ENCODE results near the gene TRAPPC2L. TPM values are rescaled to one million over a fixed set of nuclear protein-coding genes. Genes with fewer than 3 reads are reported as not detected.

The TRAPPC2L gene
- total RNA-seq, 2 donors from 2014 or later = 23.7 to 38.9 TPM

DNA sequence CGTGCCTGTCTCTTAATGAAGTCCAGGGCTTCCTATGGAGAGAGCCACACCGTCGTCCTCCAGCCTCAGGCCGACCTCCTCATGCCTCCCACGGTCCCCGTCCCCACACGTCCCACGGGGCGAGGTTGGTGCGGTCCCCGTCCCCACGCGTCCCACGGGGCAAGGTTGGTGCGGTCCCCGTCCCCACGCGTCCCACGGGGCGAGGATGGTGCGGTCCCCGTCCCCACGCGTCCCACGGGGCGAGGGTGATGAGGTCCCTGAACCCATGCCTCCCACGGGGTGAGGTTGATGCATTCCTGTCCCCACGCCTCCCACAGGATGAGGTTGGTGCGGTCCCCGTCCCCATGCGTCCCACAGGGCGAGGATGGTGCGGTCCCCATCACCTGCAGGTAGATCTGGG, 21.1 kb upstream of the TRAPPC2L start:
- DNase-seq (ENCODE audit: low spot score) = no peak
- Histone ChIP-seq H3K4me1 (replicated peaks) (no peaks in the 10 kb centered on the region), H3K9me3 (no peaks in the 10 kb centered on the region), H3K27ac (no peak overlapping the region), H3K36me3 (peaks cover 0 to 7% of the 10 kb centered on the region in 2 donors), H3K4me3 (no peak overlapping the region), H3K27me3 (replicated peaks; ENCODE audit: insufficient read depth) (no peaks in the 10 kb centered on the region)
- intact Hi-C loops (cut with DNase I) = no loop called here
- WGBS = 94% methylated on average over 33 of the region's 33 CpGs
- TF ChIP-seq, protein P1, sequence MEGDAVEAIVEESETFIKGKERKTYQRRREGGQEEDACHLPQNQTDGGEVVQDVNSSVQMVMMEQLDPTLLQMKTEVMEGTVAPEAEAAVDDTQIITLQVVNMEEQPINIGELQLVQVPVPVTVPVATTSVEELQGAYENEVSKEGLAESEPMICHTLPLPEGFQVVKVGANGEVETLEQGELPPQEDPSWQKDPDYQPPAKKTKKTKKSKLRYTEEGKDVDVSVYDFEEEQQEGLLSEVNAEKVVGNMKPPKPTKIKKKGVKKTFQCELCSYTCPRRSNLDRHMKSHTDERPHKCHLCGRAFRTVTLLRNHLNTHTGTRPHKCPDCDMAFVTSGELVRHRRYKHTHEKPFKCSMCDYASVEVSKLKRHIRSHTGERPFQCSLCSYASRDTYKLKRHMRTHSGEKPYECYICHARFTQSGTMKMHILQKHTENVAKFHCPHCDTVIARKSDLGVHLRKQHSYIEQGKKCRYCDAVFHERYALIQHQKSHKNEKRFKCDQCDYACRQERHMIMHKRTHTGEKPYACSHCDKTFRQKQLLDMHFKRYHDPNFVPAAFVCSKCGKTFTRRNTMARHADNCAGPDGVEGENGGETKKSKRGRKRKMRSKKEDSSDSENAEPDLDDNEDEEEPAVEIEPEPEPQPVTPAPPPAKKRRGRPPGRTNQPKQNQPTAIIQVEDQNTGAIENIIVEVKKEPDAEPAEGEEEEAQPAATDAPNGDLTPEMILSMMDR (IDR thresholded peaks at IDR 0.05) = no peak

DNA sequence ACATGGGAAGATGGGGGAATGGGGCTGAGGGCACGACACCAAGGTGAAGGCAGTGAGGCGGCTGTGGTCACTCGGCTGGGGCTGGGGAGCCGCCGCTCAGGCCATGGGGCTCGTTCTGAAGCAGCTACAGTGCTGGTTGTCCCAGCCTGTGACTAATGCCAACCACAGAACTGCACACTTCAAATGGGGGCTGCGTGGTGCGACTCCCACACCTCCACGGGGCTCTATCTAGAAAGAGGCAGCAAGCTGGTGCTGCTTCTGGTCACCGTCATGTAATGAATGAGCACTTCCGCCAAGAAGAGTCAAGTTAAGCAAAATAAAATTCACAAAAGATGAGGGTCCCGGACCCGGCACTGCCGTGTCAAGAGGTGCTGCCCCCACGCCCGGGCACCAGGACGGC, 20.1 kb upstream of the TRAPPC2L start:
- Histone ChIP-seq H3K27ac (no peak overlapping the region), H3K4me1 (replicated peaks) (no peaks in the 10 kb centered on the region), H3K9me3 (no peaks in the 10 kb centered on the region), H3K4me3 (no peak overlapping the region), H3K27me3 (replicated peaks; ENCODE audit: insufficient read depth) (no peaks in the 10 kb centered on the region), H3K36me3 (peaks cover 0 to 7% of the 10 kb centered on the region in 2 donors)
- TF ChIP-seq, protein P1 (IDR thresholded peaks at IDR 0.05) = no peak
- no peak for TF ChIP-seq POLR2AphosphoS5 (IDR thresholded peaks at IDR 0.05)
- no peak for TF ChIP-seq POLR2A (IDR thresholded peaks at IDR 0.05)
- WGBS = 90% methylated on average over 17 of the region's 17 CpGs
- no peak for DNase-seq (ENCODE audit: low spot score)
- intact Hi-C loops (cut with DNase I) = no loop called here

DNA sequence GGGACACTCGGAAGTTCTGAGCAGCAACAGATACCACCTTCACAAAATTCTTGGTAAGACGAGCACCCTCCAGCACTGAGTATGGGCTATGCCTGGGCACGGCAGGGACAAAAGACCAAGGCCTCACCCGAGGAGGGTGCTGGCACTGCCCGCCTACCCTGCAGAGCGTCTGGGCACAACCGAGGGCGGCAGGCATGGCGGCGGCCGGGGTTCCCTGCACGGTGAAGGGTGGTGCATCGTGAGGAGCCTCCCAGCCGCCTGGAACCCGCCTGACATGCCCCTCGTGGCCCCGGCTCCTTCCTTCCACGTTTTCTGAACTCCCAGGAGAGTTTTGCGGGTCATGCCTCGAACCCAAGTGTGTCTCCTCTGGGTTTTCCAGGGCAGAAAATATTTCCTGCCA, 19.1 kb upstream of the TRAPPC2L start:
- no peak overlapping the region for H3K4me3 ChIP-seq
- intact Hi-C loops (cut with DNase I) = no loop called here
- no peaks in the 10 kb centered on the region for H3K9me3 ChIP-seq
- no peaks in the 10 kb centered on the region for H3K4me1 ChIP-seq (replicated peaks)
- TF ChIP-seq, protein P1 (IDR thresholded peaks at IDR 0.05) = no peak
- no peak for TF ChIP-seq POLR2AphosphoS5 (IDR thresholded peaks at IDR 0.05)
- no peak for TF ChIP-seq POLR2A (IDR thresholded peaks at IDR 0.05)
- 87% methylated on average over 15 of the region's 20 CpGs for WGBS
- no peaks in the 10 kb centered on the region for H3K27me3 ChIP-seq (replicated peaks; ENCODE audit: insufficient read depth)
- no peak for DNase-seq (ENCODE audit: low spot score)
- H3K36me3 ChIP-seq = peaks cover 0 to 7% of the 10 kb centered on the region in 2 donors
- H3K27ac ChIP-seq = no peak overlapping the region

DNA sequence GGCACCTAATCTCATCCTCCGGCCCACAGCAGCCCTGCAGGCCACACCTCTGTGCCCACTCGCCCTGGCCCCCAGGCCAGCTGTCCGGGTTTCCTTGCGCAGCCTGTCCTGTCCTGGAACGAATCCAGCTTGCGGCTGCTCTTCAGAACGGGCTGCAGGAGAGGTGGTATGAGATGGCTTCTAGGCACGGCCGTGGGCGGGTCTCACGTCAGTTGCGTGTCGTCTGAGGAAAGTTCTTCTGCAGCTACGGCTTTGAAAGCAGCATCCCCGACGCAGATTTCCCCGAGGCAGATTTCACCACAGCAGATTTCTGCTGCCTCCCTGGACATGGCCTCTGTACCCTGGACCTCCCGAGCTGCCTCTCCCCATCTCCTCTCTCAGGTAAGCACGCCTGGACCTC, 18.4 kb upstream of the TRAPPC2L start:
- 86% methylated on average over 19 of the region's 19 CpGs for WGBS
- Histone ChIP-seq H3K4me3 (no peak overlapping the region), H3K9me3 (no peaks in the 10 kb centered on the region), H3K27me3 (replicated peaks; ENCODE audit: insufficient read depth) (no peaks in the 10 kb centered on the region), H3K27ac (no peak overlapping the region), H3K36me3 (peaks cover 0 to 7% of the 10 kb centered on the region in 2 donors), H3K4me1 (replicated peaks) (no peaks in the 10 kb centered on the region)
- TF ChIP-seq POLR2A (IDR thresholded peaks at IDR 0.05) = no peak
- TF ChIP-seq, protein P1 (IDR thresholded peaks at IDR 0.05) = no peak
- DNase-seq (ENCODE audit: low spot score) = no peak
- intact Hi-C loops (cut with DNase I) = no loop called here

DNA sequence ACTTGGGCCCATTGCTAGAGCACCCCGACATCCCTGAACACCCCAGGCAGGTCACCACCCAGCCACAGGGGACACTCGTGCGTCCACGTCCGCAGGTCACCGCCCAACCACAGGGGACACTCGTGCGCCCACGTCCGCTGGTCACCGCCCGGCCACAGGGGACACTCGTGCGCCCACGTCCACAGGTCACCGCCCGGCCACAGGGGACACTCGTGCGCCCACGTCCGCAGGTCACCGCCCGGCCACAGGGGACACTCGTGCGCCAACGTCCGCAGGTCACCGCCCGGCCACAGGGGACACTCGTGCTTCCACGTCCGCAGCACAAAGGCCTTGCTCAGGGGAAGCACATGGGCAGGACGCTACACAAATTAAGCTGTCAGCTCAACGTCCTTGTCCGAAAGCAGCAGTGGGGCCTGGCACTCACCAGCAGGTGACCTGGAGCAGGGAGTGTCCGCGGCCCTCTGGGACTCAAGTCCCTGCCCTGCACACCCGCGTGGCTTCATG, 17.8 kb upstream of the TRAPPC2L start:
- Histone ChIP-seq H3K4me3 (no peak overlapping the region), H3K27me3 (replicated peaks; ENCODE audit: insufficient read depth) (no peaks in the 10 kb centered on the region), H3K4me1 (replicated peaks) (no peaks in the 10 kb centered on the region), H3K27ac (no peak overlapping the region), H3K36me3 (peaks cover 0 to 7% of the 10 kb centered on the region in 2 donors), H3K9me3 (no peaks in the 10 kb centered on the region)
- no peak for DNase-seq (ENCODE audit: low spot score)
- no peak for TF ChIP-seq POLR2AphosphoS5 (IDR thresholded peaks at IDR 0.05)
- no peak for TF ChIP-seq POLR2A (IDR thresholded peaks at IDR 0.05)
- TF ChIP-seq, protein P1 (IDR thresholded peaks at IDR 0.05) = no peak
- 90% methylated on average over 37 of the region's 39 CpGs for WGBS
- intact Hi-C loops (cut with DNase I) = no loop called here
